Caki2 (cell line): Measurements from ENCODE around the gene CLDN16. TPM values are rescaled to one million over a fixed set of nuclear protein-coding genes. Genes with fewer than 3 reads are reported as not detected.

ENCODE experiments used
- total RNA-seq: library from RNA; depleted of rRNA; stranded (reverse); fragments of >200 nt; shearing (Covaris generic); gene quantifications from 2 replicates; pipeline ENCODE4 v1.2.3, GENCODE V29; 2014; ENCODE audit warnings: low replicate concordance; rRNA removed

Gene CLDN16
- total RNA-seq, 1 experiment from 2014 or later = 17.8 TPM

Other genes starting within 250 kb of the CLDN16 start
- 129 and 151 TPM in 2 replicates for gene CLDN1, start 65.7 kb upstream of the CLDN16 start, total RNA-seq
- gene TMEM207, start 61.7 kb downstream of the CLDN16 start, total RNA-seq = not detected in 2 replicates
- gene IL1RAP, start 125.9 kb downstream of the CLDN16 start, total RNA-seq = 2.2 and 9.5 TPM in 2 replicates